Activated CD8-positive, alpha-beta memory T cell treated with anti-CD3 and anti-CD28 coated beads, Interleukin-2, amount 50 U/mL, for 24 hours (primary cell): Measurements from ENCODE around the gene PRKN.

Experiments
- DNase-seq: peaks from one replicate; pipeline ENCODE4 v3.0.0-alpha.2; 2020; ENCODE audit errors: extremely low read depth

The PRKN gene

DNA sequence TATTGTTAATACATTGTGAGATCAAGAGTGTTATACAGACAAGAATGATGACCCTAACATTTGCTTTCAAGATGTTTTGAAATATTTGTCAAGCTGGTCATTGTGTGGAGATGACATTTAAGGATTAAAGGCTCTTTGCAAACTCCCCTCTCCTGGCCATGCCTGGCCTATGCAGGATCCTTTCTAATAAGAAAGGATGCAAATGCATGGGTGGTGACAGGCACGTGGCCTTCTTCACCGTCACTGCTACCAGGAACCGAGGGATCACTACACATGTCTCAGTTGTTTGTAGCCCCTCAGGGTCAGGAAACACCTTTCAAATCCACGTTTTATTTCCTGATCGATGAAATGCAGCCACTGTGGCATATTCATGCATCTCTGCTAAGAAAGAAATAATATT, 419.7 kb downstream of the PRKN start:
- no peak for DNase-seq

GRCh38 chr6:162306616-162307015, 420.9 kb downstream of the PRKN start:
- no peak for DNase-seq

GRCh38 chr6:162301128-162301527, 426.4 kb downstream of the PRKN start:
- DNase-seq: no peak

DNA sequence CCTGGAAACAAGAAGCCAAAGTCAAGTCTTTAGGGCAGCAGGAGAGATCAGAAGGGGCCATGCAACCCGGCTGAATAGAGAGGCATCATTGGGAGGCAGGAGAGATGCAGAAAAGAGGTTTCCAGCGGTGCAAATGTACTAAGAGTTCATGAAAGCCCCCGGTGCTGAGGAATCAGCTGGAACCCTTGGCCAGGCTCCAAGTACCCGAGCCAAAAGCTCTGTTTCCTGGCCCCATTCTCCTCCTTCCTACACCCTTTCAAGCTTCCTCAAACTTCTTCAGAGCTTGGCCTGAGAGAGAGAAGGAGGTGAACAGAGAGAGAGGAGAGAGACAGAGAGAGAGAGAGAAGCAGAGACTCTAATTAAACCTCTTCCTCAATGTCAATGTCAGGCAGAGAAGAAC, 433.5 kb downstream of the PRKN start:
- no peak for DNase-seq

GRCh38 chr6:162292915-162293314, 434.7 kb downstream of the PRKN start:
- DNase-seq: no peak

- no peak for DNase-seq
Observed at GRCh38 chr6:162290846-162291465, 436.6 kb downstream of the PRKN start.

DNA sequence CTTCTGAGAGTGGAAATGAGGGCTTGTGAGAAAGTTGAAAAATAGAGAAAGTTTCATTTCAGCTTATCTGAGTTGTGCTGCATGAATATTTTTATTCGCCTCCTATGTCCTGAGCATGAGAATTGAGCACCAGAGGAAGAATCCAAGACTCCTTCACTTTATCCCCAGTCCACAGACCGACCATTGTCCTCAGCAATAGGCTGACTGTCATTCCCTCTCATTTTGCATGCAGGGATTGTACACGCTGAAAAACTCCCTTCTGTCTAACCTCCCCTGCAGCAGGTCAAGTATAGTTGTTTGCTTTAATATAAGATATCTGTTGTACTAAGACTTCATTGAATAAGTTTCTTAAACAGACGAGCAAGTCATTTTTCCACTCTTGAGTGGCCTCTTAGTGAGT, 437.6 kb downstream of the PRKN start:
- DNase-seq: no peak

DNA sequence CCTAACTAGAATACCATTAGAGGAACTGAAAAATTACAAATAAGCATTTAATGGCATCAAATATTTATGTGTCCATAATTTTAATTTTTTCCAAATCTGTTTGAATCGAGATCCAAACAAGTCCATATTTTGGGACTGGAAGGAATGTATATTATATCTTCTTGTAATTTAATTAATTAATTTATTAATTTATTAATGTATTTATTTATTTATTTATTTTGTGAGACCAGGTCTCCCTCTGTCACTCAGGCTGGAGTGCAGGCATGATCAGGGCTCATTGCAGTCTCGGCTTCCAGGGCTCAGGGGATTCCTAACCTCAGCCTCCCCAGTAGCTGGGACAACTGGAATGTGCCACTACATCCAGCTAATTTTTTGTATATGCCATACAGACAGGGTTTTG, 453.6 kb downstream of the PRKN start:
- DNase-seq: no peak

DNA sequence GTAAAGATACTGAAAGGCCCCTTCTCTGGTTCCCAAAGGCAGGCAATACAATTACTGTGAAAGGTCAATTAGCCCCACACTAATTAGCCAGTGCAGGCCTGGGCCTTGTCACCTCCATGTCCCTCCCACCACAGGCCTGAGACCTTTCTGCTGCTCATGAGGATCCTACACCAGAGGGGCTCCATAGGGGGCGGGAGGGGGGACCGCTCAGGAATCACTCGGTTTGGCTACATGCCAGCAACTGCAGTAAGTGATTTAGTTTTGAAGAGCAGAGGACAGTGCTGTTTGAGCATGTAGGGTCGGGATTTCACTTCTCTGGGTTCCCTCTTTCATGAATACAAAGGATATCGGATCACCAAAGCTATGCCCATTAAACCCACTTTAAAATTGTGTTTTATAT, 455.6 kb downstream of the PRKN start:
- DNase-seq: no peak

- no peak for DNase-seq
Observed at GRCh38 chr6:162270966-162271365, 456.6 kb downstream of the PRKN start.

DNA sequence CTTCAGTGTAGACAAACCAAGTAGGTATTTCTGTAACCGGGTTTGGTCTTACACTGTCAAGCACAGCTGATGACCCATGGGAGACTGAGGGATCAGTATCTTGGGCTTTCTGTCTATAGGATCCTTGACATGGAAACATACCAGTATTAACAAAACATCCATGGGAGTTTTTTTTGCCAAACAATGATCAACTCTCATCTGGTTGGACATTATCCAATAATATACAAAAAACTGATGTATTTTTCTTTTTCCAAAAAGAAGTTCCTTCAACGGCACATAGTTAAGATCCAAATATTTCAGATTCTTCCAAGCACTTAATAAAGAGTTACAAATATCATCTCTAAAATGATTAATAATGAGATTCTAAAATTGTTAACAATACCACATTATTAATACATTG, 459.9 kb downstream of the PRKN start:
- DNase-seq: no peak

DNA sequence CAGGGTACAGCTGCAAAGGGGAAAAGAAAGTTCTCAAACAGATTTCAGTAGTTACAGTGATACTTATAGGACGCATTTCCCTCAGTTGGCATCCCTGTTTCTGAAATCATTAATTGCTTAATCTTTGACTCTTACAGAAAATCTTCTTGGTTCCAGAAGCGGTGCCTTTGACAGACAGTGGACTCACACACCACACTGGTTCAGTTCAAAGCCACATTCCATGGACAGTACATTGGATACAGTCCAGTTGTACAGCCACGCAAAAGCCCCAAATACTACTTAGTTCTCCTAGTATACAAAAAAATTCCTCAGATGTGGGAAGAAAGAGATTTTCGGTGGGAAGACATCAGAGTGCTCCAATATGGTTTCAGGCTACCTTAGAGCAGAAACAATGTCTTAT, 460.4 kb downstream of the PRKN start:
- DNase-seq: no peak

DNA sequence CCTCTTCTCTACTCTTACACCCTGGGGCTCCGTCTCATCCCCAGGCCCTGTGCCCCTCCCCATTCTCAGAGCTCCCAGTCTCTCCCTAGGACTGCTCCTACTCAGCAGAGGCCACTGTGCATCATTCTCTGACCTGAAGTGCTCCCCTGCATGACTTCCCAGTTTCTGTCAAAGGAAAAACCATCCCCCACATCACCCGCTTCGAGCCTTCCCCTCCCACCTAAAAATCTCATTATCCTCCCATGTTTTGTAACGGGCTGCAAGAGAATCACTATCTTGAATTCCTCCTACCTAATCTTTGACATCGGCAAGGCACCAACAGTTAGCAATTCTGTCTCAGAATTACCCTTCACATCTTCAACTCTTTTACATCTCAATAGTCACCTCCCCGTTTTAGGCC, 463.0 kb downstream of the PRKN start:
- no peak for DNase-seq

DNA sequence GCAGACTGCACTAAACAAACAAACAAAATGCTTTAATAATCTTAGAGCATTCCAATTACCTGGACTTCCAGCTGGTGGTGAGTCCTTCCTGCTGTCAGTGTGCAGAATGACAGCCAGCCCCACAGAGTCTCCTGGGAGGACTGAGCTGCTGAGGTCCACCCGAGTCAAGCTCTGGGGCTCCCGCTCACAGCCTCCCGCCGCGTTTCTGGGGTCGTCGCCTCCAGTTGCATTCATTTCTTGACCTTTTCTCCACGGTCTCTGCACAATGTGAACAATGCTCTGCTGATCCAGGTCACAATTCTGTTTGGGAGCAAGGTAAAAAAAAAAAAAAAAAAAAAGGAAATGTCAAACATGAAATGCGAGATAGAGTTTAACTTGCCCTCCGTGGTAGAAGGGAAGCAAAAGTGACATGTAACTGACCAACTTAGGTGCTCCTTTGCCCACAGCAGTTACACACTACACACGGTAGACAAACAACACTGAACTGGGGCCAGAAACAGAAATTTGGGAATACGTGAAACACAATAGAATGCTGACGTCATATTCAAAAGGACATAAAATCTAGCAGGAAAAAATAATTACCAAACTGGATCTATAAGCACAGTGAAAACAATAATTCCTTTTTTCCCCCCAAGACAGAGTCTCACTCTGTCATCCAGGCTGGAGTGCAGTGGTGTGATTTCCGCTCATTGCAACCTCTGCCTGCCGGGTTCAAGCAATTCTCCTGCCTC, 464.9 kb downstream of the PRKN start:
- DNase-seq: no peak

DNA sequence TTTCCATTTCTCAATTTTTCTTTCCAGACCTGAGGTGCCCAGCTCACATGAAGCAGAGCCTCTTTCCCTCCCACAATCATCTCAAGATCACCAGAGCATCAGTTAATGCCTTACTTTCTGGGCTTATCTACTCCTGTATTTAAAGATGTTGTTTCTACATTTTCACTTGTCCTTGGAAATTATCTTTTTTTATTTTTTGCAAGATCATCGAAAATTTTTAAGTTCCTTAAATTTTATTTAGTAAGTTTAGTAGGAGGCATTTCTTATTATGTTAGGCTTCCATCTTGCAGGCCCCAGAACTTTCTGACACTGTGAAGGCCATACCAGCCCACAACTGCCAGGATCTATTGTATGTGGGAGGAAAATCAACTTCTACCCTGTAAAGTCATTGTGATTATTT, 466.0 kb downstream of the PRKN start:
- DNase-seq: no peak

GRCh38 chr6:162260027-162260426, 467.5 kb downstream of the PRKN start:
- no peak for DNase-seq

- DNase-seq: no peak
Observed at GRCh38 chr6:162258647-162259046, 468.9 kb downstream of the PRKN start.

GRCh38 chr6:162256361-162256760, 471.2 kb downstream of the PRKN start:
- no peak for DNase-seq

GRCh38 chr6:162251257-162251656, 476.3 kb downstream of the PRKN start:
- DNase-seq: no peak

DNA sequence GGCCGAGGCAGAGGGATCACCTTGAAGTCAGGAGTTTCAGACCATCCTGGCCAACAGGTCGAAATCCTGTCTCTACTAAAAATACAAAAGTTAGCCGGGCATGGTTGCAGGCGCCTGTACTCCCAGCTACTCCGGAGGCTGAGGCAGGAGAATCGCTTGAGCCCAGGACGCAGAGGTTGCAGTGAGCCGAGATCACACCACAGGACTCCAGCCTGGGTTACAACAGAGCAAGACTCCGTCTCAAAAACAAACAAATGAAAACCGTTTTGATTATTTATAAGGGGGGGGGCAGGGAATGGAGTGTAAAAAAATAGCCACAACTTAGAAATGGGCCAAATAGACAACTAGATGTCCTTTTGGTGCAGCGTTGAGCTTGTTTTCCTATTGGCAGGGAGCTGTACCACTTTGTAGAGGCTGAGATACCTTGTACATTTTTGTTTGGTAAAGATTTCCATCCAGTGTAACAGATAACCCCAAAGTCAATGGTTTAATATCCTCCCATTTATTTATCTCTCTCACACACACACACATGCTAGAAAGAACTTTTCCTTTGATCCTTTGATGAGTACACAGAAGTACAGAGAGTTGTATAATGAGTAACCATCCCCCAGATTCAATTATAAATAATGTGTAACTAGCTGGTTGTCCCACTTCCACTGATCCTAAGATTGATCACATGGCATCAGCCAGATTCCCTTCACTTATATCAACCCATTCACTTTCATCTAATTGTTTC, 477.5 kb downstream of the PRKN start:
- no peak for DNase-seq

- DNase-seq: no peak
Observed at GRCh38 chr6:162245830-162246420, 481.6 kb downstream of the PRKN start.

DNA sequence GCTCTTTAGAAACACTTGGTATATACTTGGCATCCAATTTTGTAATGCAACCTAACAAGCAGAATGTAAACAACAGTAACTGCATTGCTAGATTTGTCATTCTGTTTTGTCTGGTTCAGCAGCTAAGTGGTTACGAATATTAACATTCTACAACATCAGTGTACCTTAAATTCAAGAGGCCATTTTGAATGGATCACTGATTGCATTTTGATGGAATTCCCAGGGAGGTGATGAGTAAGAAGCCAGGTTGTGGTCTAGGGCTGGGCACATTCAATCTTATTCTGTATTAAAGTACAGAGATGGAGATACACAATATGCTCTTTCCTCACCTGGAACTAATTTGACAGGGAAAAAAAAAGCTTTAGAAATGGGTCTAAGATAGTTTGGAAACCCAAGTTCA, 483.5 kb downstream of the PRKN start:
- no peak for DNase-seq

GRCh38 chr6:162242915-162243314, 484.7 kb downstream of the PRKN start:
- no peak for DNase-seq
